OCI-LY3 (cell line): ENCODE measurements around the gene SLC26A9.
"Not testable (repeated sequence)": the region's sequence is repeated elsewhere in the genome, so short reads cannot be mapped to it uniquely, and the experiment has no call there.

Source experiments
- EZH2phosphoT487 ChIP-seq: fragments of 200-600 bp; shearing (Covaris generic); IDR thresholded peaks from 2 replicates; pipeline ENCODE4 v1.6.1; 2018; ENCODE audit warnings: antibody characterized with exemption, mixed run types, low read depth
- TF ChIP-seq, protein P1 (sequence below): fragments of 200-600, 300-600 bp; sonication (generic); IDR thresholded peaks from 2 replicates; pipeline ENCODE4 v1.5.1; 2014; ENCODE audit warnings: antibody characterized with exemption, low read length, low read depth

DNA sequence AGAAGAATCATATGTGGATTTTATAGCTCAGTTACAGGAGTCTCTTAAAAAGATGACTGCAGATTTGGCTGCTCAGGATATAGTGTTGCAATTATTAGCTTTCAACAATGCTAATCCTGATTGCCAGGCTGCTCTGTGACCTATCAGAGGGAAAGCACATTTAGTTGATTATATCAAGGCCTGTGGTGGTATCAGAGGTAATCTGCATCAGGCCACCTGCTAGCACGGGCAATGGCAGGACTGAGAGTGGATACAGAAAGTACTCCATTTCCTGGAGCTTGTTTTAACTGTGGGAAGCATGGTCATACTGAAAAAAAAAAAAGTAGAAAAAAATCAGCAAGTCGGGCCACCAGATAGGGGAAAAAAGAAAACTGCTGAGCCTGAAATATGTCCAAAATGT, 51.1 kb downstream of the SLC26A9 start:
- TF ChIP-seq, protein P1, sequence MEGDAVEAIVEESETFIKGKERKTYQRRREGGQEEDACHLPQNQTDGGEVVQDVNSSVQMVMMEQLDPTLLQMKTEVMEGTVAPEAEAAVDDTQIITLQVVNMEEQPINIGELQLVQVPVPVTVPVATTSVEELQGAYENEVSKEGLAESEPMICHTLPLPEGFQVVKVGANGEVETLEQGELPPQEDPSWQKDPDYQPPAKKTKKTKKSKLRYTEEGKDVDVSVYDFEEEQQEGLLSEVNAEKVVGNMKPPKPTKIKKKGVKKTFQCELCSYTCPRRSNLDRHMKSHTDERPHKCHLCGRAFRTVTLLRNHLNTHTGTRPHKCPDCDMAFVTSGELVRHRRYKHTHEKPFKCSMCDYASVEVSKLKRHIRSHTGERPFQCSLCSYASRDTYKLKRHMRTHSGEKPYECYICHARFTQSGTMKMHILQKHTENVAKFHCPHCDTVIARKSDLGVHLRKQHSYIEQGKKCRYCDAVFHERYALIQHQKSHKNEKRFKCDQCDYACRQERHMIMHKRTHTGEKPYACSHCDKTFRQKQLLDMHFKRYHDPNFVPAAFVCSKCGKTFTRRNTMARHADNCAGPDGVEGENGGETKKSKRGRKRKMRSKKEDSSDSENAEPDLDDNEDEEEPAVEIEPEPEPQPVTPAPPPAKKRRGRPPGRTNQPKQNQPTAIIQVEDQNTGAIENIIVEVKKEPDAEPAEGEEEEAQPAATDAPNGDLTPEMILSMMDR: not testable (repeated sequence)
- TF ChIP-seq EZH2phosphoT487: not testable (repeated sequence)
